Jurkat, Clone E6-1 (cell line): ENCODE data around the gene ACACA.

ENCODE experiments used
- DNase-seq: peaks from one replicate; pipeline ENCODE4 v3.0.0-alpha.2; 2011; ENCODE audit warnings: low read depth, low spot score
- H3K4me3 ChIP-seq: 2 replicates; pipeline ENCODE4 v1.5.1; 2011; ENCODE audit warnings: mild to moderate bottlenecking, low read length, control low read depth, moderate library complexity

The ACACA gene

GRCh38 chr17:37207103-37207502 is 199.5 kb downstream of the ACACA start:
- DNase-seq = no peak
- no peak overlapping the region for H3K4me3 ChIP-seq

GRCh38 chr17:37206299-37206698 is 200.3 kb downstream of the ACACA start:
- H3K4me3 ChIP-seq = no peak overlapping the region
- DNase-seq = no peak

GRCh38 chr17:37200497-37200896 is 206.1 kb downstream of the ACACA start:
- H3K4me3 ChIP-seq = no peak overlapping the region
- no peak for DNase-seq

DNA sequence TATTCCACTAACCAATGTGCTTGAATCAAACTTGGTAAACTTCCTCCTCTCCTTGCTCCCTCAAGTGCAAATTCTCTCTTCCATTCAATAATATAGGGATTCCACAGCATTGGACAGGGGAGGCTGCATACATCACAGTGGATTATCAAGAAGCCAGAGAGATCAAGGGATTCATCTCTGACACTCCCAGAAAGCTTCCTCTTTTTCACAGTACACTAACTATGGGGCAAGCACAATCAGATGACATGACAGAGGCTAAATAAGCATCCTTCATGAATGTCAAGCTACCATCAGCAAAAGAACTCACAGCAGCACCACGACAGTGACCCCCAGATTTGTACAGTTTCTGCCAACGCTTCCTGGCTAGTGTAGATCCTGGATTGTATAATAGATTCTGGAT is 209.3 kb downstream of the ACACA start:
- DNase-seq = no peak
- H3K4me3 ChIP-seq = no peak overlapping the region

DNA sequence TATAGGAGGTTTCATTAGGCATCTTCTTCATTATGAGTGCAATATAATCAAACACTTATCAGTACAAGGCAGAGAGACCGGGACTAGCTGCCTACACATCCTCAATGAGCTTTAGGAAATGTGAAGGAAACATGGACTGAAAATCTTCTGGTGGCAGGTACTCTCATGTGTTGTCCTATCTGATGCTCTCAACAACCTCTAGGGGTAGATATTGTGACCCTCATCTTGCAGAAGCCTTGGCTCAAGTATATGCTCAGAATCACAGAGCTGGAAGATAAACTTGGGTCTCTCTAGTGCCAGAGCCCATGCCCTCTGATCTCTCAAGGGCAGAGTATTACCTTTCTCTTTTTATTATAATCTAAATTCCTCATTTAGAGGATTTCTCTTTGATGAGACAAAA is 212.4 kb downstream of the ACACA start:
- no peak overlapping the region for H3K4me3 ChIP-seq
- no peak for DNase-seq

DNA sequence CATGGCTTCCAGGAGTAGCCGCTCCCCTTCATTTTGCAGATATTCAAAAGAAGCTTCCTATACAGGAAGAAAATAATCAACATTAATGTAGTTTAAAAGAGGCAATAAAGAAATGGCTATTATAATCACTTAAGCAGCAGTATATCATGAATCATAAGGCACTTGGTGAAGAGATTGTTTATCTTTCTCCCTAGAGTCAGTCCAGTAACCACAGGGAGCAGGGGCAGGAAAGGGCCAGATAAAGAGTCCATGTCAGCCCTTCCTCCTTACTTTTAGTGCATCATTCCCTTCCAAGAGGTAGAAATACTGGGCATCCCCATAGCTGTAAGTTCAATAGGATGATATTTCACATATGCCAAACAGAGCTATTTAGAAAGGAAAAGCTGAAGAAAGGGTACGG is 215.4 kb downstream of the ACACA start:
- no peak overlapping the region for H3K4me3 ChIP-seq
- no peak for DNase-seq

DNA sequence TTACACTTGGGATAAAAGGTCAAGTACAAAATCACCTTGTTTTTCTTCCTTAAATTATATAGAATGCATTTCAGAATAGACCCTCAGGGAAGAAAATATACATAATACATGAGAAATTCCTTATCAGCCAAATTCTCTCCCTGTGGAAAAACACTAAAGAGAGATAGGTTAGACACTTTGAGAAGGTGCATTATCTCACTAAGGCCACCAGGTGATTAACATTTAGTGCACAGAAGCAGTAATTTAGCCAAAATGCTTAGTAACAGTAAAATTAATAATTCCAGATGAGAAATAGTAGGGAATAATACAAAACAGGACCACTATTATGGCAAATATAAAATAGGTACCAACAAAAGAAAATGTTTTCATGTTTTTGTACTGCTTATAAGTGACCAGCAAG is 216.1 kb downstream of the ACACA start:
- no peak for DNase-seq
- H3K4me3 ChIP-seq = no peak overlapping the region

- DNase-seq = no peak
- H3K4me3 ChIP-seq = no peak overlapping the region
Measured at GRCh38 chr17:37188157-37188556, 218.5 kb downstream of the ACACA start.

DNA sequence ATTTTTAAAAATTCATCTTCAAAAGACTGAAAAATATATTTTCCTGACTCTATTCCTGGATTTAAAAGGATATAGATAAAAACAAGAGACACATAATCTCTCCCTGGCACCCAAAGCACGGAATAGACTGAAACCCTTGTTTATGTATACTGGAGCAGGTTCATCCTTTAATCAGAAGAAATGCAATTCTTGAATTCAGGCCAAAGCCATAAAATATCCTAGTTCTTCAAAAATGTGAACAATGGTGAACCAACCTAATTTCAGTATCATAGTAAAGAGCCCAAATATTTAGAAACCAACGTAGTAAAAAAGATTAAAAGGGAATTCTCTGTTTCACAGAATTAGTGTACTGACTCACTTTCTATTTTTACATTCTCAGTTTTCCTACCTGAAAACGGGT is 219.4 kb downstream of the ACACA start:
- DNase-seq = no peak

GRCh38 chr17:37182786-37183465 is 223.7 kb downstream of the ACACA start:
- no peak for DNase-seq
- H3K4me3 ChIP-seq = no peak overlapping the region

More for the DNA sequence above, 219.4 kb downstream of the ACACA start:
- no peak overlapping the region for H3K4me3 ChIP-seq

DNA sequence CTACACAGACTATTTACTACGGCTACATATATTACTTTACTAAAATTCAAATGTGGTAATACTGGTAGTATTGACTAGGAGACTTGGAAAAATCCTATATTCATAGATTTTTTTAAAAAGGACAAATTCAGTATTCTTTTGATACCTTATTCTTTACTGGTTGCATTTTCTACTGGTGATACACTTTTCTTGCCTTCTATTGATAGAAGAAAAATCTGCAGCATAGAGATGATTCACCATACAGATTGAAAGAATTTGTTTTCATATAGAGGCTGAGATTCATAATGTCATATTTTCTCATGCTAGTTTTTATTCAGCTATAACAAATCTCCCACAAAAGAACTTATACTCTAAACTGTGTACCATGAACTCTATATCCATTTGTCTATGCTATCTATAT is 226.3 kb downstream of the ACACA start:
- no peak for DNase-seq
- no peak overlapping the region for H3K4me3 ChIP-seq

DNA sequence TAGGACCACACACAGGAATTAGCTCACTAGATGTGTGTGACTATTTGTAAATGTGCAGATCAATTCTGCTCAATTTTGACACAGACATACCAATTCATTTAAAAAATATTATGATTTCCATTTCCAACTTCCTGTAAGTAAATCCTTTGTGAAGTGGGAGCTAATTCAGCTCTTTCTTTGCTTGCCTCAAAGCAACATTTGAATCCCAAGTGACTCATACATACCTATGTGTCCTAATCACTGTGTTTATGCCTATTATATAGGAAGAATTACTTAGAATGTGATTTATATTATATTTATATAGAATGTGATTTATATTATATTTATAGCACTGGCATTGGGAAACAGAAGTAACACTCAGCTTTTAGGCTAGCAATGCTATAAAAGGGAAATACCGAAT is 226.7 kb downstream of the ACACA start:
- H3K4me3 ChIP-seq = no peak overlapping the region
- no peak for DNase-seq

- no peak for DNase-seq
- no peak overlapping the region for H3K4me3 ChIP-seq
Measured at GRCh38 chr17:37177254-37177870, 229.3 kb downstream of the ACACA start.

DNA sequence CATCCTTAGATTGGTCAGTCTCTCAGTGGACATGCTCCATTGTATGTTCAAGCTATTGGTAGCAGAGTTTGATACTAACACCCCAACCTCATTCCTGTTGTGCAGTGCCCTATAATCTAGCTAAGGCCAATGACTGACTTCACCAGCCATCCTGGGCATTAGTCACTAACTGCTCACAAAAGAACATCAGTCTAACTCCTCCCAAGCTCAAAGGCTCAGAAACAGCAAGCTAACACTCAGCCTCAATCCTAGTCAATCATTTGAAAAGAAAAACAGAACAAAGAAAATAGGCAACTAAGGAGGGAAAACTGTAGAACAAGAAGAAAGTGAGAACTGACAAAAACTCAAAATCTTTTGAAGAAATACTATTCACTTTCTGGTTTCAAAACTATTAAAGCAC is 229.9 kb downstream of the ACACA start:
- DNase-seq = no peak

DNA sequence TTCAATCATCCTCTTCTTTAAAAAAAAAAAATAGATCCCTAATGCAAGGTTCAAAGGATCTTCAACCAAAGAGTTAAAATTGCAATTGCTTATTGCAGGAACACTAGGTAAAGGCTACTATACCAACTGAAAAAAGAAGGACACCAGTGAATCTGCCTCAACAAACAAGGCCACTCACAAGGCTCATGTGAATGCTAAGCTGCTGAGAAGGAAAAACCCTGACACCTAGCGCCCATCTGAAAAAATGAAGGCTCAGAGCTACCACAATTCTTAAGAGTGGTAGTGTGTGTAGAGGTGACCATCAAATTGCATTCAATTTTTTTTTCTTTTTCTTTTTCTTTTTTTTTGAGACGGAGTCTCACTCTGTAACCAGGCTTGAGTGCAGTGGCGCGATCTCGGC is 232.4 kb downstream of the ACACA start:
- no peak for DNase-seq
- H3K4me3 ChIP-seq = no peak overlapping the region

More for the DNA sequence above, 229.9 kb downstream of the ACACA start:
- H3K4me3 ChIP-seq = no peak overlapping the region

GRCh38 chr17:37170881-37171425 is 235.7 kb downstream of the ACACA start:
- no peak overlapping the region for H3K4me3 ChIP-seq
- DNase-seq = no peak

DNA sequence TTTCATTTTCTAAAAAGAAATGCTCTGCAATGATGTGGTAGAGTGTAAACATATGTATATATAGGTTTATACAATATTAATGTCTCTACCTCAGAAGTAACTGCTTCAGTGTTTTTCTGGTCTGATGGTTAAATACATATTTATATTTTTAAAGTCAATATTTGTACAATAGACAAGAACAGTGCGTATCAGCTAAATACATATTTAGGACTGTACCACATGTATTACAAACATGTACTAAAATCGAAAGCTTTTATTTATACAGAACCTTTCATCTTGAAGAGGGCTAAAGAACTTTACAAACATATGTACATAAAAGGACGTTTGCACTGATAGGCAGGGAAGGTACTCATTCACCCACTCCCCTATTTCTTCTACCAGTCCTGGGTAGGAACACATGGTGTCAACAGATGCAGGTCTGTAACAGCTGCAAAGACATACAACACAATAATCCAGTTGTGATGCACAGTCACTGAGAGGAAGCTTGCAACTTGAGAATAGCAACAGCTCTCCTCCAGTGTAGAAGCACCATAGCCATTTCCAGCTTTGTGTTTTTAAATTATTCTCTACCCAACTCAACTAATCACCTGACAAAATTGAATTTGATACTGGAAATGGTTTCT is 237.8 kb downstream of the ACACA start:
- no peak overlapping the region for H3K4me3 ChIP-seq
- DNase-seq = no peak

GRCh38 chr17:37167756-37168155 is 238.9 kb downstream of the ACACA start:
- no peak overlapping the region for H3K4me3 ChIP-seq
- DNase-seq = no peak

DNA sequence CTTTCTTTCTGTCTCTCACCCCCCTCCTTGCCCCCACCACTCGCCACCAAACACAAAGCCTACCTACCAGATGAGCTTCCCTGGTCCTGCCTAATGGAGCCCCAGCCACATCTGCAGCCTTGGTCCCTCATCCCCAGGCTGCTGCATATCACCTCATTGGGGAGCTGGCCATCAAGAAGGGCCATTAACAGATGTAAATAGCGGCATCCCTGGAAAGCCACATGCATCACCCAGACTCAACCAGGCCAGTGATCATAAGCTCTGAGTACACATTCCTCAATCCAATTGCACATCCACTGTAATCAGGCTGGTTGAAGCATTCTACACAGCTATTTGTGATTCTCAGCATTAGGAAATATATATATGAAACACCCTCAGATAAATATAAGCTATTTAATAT is 242.6 kb downstream of the ACACA start:
- DNase-seq = no peak

GRCh38 chr17:37162800-37163199 is 243.8 kb downstream of the ACACA start:
- no peak overlapping the region for H3K4me3 ChIP-seq
- no peak for DNase-seq

More for the DNA sequence above, 242.6 kb downstream of the ACACA start:
- no peak overlapping the region for H3K4me3 ChIP-seq
